HG02970 (cell line): Measurements from ENCODE around the gene FMOD.
"Not testable (repeated sequence)": the region's sequence is repeated elsewhere in the genome, so short reads cannot be mapped to it uniquely, and the experiment has no call there.

Source experiments
- ATAC-seq: cut with Tn5 transposase; IDR thresholded peaks from one replicate; pipeline ENCODE4 v1.9.1; 2021; ENCODE audit warnings: mild to moderate bottlenecking, moderate library complexity, moderate number of reproducible peaks; ENCODE audit not compliant: unreplicated experiment, low FRiP score

FMOD gene

DNA sequence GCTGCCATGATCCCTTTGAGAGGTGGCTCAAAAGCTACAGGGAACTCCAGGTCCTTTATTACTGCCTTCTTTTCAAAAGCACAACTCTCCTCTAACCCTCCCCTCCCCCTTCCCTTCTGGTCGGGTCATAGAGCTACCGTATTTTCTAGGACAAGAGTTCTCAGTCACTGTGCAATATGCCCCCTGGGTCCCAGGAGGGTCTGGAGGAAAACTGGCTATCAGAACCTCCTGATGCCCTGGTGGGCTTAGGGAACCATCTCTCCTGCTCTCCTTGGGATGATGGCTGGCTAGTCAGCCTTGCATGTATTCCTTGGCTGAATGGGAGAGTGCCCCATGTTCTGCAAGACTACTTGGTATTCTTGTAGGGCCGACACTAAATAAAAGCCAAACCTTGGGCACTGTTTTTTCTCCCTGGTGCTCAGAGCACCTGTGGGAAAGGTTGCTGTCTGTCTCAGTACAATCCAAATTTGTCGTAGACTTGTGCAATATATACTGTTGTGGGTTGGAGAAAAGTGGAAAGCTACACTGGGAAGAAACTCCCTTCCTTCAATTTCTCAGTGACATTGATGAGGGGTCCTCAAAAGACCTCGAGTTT lies 42.5 kb downstream of the FMOD start:
- ATAC-seq = no peak

DNA sequence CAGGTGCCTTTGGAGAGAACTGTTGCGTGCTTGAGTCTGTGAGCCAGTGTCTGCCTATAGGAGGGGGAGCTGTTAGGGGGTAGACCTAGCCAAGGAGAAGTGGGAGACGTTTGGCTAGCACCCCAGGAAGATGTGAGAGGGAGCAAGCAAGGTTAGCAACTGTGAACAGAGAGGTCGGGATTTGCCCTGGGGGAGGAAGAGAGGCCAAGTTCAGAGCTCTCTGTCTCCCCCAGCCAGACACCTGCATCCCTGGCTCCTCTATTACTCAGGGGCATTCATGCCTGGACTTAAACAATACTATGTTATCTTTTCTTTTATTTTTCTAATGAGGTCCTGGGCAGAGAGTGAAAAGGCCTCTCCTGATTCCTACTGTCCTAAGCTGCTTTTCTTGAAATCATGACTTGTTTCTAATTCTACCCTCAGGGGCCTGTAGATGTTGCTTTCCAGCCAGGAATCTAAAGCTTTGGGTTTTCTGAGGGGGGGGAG lies 43.2 kb downstream of the FMOD start:
- no peak for ATAC-seq

DNA sequence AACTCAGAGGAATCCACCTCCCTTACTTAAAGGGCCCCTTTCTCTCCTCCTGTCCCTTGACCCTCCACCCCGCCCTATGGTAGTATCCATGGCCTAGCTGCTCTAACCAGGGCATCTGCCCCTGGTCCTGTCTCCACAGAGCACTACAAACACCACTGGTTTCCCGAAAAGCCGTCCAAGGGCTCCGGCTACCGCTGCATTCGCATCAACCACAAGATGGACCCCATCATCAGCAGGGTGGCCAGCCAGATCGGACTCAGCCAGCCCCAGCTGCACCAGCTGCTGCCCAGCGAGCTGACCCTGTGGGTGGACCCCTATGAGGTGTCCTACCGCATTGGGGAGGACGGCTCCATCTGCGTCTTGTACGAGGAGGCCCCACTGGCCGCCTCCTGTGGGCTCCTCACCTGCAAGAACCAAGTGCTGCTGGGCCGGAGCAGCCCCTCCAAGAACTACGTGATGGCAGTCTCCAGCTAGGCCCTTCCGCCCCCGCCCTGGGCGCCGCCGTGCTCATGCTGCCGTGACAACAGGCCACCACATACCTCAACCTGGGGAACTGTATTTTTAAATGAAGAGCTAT lies 43.9 kb downstream of the FMOD start:
- no peak for ATAC-seq

DNA sequence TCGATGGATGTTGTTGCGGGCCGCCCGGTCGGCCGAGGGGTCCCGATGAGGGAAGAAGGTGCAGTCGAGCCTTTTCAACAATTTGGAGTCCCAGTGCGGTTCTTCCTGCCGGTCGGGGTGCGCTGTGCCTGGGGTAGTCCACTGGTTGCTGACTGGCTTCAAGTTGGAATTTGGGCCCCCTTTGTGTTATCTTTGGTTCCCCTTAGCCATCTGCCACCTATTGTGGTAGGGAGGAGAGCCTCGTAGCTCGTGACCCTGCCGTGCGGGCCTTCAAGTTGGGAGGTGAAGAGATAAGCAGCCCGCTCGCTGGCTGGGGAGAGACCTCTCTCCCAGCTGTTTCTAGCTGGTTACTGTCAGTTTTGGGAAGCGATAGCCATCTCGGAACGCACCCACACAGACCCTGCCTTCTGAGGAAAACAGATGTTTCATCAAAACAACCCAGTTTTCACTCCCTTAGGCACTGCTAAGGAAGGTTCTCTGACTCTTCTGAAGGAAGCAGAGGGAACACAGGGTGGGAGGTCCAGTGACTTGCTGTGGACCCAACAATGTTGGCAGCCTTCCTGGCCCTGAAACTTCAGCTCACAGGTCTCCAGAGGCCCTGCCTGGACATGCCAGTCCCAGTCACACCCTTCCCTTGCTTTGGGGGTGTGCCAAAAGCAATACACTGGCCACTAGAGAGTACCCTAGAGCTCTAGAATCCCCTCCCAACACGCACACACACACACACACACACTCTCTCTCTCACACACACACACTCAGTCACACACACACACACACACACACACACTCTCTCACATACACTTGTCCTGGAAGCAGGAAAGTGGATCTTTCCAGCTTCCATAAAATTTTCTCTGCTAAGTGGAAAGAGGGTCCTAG lies 44.6 kb downstream of the FMOD start:
- ATAC-seq = no peak

DNA sequence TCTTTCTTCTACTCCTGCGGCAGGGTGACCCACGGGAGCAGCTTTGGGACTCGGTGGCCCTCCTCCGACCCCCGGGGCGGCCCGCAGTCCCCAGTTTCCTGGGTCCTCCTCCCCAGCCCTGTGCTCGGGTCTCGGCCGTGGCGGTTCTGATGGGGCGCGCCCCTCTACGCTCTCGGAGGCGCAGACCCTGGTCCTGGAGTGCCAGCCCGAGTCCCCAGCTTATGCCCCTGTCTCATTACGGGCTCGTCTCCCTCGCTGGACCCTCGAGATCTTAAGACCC lies 45.2 kb downstream of the FMOD start:
- ATAC-seq = peak; percentile 1

DNA sequence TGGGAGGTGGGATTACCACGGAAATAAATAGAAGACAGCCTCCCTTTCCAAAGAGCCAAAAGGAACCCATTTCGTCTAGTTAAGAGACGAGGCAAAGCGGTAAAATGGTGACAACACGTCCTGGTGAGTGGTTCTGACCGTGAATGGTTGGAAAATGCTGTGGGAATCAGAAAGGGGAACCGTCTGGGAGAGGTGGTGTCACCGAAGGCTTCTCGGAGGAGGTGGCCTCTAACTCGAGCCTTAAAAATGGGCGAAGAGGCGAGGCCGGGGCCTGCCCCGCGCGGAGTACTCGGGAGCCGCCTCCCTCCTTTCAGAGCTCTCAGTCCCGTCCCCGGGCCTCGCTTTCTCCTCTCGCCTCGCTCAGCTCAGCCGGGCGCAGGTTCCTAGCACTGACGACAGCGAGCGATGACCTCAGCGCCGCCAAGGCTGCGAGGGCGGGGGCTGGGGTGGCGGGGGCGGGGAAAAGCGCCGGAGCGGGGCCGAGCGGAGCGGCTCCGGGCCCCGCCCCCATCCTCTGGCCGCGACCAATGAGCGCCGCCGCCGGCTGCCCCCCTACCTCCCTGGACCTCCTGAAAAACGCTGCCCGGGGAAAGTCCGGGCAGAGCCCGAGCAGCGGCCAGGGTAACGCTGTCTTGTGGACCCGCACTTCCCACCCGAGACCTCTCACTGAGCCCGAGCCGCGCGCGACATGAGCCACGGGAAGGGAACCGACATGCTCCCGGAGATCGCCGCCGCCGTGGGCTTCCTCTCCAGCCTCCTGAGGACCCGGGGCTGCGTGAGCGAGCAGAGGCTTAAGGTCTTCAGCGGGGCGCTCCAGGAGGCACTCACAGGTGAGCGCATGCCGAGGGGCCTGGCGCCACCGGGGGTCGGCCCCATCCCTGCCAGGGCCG lies 45.8 kb downstream of the FMOD start, which contains the start of gene BTG2:
BTG2 (plus strand) TSS at position 601 of the 890 bp plus-strand sequence; CDS start at position 689, 88 bp downstream.
- peak; percentile 70 for ATAC-seq

DNA sequence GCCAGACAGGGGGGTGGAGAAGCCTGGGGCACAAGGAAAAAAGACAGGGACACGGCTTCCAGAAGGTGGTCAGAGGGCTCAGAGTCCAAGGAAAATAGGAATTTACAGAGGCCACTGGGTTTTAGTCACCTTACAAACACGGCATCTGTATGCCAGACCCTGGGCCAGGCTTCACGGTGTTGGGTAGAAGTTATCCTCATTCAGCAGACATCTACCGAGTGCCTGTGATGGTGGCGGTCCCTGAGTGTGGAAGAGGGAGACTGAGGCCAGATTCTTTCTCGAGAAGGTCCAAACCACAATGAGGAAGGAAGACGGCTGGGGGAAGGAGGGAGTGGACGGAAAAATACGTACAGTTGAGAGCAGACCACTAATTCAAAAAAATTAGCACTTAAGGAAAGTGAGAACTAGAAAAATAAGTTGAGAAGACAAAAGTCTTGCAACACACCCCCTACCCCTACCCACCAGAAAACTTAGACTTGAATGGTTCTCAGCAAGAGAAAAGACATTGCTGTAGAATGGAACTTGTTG lies 46.5 kb downstream of the FMOD start:
- no peak for ATAC-seq

DNA sequence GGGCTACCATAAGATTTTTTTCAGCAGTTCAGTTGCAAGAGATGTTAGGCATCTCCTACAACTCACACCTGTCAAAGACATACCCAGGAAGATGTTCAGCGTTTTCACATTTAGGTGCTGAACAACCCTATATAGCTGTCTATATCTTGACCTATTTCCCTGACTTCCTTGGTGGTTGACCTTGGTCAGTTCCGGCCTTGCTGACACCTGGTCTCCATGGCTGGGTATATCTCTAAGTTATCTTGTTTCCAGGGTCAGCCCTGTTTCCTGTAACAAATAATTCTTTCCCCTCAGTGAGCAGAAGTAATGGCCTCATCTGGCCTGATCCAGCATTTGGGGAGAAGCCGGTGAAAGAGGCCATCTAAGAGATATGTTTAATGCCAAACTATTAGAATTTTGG lies 48.0 kb downstream of the FMOD start:
- no peak for ATAC-seq

DNA sequence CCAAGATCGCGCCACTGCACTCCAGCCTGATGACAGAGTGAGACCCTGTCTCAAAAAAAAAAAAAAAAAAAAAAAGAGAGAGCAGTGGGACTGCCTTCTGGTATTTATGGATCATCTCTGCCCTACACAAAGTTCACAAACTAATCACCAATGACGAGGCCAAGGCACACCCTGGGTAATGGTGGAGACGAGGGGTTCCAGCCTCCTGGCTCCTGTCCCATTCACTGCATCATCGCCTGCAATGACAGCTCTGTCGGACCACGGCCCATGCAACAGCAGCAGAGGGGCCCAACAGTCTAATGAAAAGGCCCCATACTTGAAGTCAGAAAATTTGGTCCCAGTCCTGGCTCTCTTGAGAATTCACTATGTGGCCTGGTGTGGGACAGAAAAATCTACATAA lies 48.5 kb downstream of the FMOD start:
- no peak for ATAC-seq

DNA sequence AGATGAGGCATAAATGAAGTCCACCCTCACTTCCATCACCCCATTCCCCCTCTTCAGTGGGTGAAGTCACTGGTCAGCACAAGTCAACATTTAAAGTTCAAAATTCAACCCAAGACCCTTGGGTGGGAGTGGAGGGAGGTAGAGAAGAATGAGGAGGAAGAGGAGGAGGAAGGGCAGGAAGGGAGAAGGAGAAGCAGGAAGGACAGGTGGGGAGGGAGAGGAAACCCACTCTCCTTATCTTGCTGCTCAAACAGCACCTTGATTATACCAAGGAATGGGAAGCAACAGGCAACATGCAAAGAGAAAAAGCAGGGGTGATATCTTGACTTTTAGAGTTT lies 49.6 kb downstream of the FMOD start:
- no peak for ATAC-seq

DNA sequence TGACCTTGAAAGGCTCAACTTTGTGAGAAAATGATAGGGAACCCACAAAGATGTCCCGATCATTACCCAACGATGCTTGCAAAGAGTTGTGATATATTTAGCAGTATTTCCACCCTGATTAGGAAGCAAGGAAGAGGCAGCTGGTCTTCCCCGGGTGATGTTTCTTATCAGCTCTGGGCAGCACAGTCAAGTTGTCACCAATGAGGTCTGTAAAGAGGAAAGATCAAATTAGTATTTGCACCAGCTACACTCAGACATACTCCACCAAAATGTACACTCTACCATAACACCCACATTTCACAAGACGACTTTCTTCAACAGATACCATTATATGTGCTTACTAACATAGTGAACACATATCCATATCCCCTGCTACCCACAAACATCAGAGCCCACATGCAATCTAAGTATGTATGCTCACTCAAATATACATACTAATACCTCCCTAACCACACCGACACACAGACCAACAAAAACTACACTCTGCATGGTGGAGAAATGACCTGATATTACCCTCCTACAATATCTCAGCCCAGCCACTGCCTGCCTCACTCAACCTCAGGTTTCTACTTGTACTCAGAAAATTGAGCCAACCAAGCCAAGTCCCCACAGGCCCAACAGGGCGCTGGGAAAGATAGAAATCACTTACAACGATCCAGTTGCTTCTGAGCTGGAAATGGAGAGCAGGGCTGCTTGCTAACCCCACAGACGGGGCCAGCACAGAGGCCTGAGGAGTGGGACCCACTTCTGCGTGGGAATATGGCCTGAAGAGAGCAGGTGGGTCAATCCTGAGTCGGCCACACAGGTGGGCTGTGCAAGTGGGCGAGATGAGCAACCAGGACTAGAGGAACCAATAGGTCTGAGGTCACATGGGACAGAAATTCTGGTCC lies 50.2 kb downstream of the FMOD start:
- no peak for ATAC-seq

DNA sequence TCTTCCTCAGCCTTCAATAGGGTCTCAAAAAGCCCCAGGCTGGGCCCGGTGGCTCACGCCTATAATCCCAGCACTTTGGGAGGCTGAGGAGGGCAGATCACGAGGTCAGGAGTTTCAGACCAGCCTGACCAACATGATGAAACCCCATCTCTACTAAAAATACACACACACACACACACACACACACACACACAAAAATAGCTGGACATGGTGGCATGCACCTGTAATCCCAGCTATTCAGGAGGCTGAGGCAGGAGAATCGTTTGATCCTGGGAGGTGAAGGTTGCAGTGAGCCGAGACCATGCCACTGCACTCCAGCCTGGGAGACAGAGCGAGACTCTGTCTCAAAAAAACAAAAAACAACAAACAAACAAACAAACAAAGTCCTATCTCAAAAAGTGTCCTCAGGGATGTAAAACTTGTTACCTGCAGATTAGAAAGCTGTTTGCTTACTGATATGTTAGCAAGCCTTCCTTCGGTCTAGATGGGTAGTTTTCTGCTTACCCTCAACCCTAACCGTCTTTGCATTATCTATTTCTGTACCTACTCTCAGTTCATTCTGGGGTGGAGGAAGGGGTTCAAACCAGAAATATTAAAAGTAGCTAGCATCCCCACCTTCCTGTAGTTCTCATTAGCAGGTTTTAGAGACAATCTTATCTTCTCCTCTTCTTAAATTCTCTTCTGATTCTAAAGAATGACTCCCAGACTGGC lies 51.0 kb downstream of the FMOD start:
- ATAC-seq = not testable (repeated sequence)

DNA sequence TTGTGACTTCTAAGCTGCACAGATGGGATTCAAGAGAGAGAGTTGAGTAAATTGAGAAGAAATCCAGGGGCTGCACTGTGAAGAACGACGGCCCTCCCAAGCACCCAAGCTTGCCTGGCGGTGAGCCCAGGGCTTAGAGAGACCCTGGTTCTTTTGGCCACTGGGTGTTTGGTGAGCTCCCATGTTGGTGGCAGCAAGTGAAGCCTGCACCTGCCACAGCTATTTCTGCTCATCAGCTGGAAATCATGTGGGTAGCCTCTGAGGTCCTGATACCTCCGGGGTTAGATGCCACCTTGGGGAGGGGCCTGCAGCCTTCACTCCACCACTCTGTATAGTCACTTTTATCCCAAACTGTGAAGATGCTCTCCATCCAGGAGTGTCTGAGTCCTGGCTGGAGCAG lies 51.8 kb downstream of the FMOD start:
- no peak for ATAC-seq

DNA sequence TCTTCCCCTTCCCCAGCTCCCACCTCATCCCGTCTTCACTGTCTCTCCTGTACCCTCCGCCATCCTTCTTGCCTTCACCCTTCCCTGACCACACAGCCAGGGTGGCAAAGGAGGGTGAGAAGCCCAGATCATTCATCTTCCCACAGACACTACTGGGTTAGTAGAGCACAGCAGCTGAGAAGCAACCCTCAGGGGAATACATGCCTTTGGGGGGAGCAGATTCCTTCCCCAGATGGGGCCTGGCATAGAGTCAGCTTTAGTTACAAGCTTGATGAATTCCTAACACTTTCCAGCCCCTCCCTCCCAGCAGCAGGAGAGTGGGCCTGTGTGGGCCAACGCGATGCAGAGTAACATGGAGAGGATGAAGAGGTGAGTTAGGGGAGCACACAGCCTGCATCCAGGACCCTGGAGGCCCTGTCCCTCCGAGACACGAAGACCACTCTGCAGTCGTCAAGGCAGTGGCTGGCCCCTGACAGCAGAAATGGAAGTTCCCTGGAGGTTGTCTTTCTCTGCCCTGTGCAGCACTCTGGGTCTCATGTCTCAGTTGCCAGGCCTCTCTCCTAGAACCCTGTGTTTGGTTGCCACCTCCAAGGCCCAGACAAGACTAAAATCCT lies 54.4 kb downstream of the FMOD start:
- ATAC-seq = no peak

DNA sequence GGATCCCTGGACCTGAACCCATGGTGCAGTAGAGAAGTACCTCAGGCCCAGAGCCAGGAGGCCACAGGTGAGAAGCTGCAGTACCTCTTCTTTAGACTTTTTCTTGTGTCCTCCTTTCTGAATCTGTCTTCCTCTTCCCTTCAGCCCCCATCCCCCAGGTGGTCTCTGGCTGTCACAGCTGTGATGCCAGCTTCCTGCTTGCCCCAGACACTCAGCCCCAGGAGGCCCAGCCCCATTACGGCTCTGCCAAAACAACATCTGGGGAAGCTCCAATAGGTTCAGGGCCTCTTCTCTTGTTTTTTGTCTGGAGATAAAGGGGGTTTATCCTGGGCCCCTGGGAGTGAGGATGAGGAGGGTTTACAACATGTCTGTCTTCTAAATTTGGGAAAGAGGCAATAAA lies 55.1 kb downstream of the FMOD start:
- ATAC-seq = no peak

DNA sequence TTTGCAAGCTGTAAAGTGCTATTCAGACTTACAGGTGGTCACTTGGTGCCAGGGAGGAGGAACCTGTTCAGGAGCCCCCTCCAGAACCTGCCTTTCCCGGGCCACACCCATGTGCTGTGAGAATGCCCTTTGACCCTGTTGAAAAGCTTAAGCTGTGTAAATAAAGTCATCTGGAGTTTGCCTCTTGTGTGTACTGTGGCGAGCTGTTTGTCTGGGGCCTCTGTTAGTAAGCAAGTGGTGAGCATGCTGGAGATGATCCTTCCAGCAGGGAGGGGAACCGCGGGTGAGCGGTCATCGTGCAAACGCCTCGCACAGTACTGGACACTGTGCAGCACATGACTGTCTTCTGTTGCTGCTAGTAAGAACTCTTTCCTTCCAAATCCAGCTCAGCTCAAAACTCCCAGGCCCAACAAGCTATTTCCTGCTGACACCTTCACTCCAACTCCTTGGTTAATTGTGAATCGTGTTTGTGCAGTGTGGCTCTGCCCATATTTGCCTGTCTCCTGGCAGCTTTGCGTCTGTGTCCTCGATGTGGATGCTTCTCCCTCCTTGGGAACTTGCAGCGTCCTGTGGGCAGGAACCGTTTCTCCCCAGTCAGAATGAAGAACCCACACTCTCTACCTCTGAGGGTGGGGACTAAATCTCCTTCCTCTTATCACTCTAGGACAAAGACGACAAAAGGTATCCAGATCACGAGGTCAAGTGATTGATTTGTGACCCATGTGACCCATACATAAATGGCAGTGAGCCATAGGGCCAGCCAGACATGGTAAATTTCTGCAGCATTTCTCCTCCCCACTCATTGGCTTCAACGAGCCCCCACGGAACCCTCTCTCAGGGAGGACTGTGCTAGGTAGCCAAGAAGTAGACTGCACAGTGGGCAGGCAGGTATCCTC lies 59.5 kb downstream of the FMOD start:
- ATAC-seq = no peak
